NB4 (cell line): Measurements from ENCODE around the gene AMTN.

Experiments used
- CTCF ChIP-seq: IDR thresholded peaks from one replicate; pipeline ENCODE4 v1.5.1; 2012; ENCODE audit warnings: low read depth, low read length
- MAX ChIP-seq: IDR thresholded peaks from 2 replicates; pipeline ENCODE4 v1.6.1; 2011; ENCODE audit warnings: low read depth, low read length
- MYC ChIP-seq: IDR thresholded peaks from 2 replicates; pipeline ENCODE4 v1.6.1; 2011; ENCODE audit warnings: low read depth, low read length
- POLR2A ChIP-seq: IDR thresholded peaks from 2 replicates; pipeline ENCODE4 v1.6.1; 2011; ENCODE audit warnings: mild to moderate bottlenecking; ENCODE audit not compliant: insufficient read length; ENCODE audit errors: extremely low read depth

- TF ChIP-seq POLR2A: no peak
- TF ChIP-seq CTCF: no peak
- TF ChIP-seq MAX: no peak
- TF ChIP-seq MYC: no peak
These were observed 44.7 kb upstream of the AMTN start for GRCh38 chr4:70473679-70474078.
